ENCODE results near the gene TNS3. TPM values are rescaled to one million over a fixed set of nuclear protein-coding genes. Genes with fewer than 3 reads are reported as not detected.

The TNS3 gene
- total RNA-seq, 1 donor from 2014 or later: 92.9 TPM

DNA sequence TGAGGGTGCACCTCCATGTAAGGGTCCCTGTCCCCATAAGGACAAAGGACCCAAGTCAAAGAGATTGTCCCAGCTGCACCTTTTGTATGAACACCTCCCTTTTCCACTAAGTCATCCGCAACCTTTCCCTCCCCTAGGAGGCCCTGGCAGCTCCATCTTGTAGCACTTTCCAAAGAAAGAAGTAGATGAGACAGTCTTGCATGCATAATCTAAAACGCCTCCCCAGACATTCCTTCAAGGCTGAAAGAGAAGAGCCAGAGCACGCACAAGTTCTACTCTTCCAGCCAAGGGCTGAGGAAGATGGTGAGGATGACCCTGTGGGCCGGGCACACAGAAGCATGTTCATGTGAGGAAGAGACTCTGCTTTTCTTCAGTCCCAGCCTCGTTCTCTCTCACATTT lies 194.4 kb downstream of the TNS3 start:
- Mint-ChIP-seq H3K4me3 (ENCODE audit: unreplicated experiment) (no peak overlapping the region), H3K9me3 (ENCODE audit: unreplicated experiment) (peaks cover 3% of the 10 kb centered on the region), H3K27me3 (ENCODE audit: low read depth, unreplicated experiment) (no peaks in the 10 kb centered on the region), H3K36me3 (ENCODE audit: low read depth, unreplicated experiment) (peaks cover 33% of the 10 kb centered on the region), H3K4me1 (ENCODE audit: low read depth, unreplicated experiment) (peaks cover 24% of the 10 kb centered on the region), H3K27ac (ENCODE audit: unreplicated experiment) (no peak overlapping the region)
- FAIRE-seq (no peak), DNase-seq (ENCODE audit: low read depth) (no peak)
- no peak overlapping the region for H3K27ac ChIP-seq (ENCODE audit: low read depth, low read length)
- H3K4me2 ChIP-seq (ENCODE audit: low read length): no peak overlapping the region
- peaks cover 2% of the 10 kb centered on the region for H3K79me2 ChIP-seq (ENCODE audit: insufficient read depth, low read length)
- no peak overlapping the region for H3K9ac ChIP-seq (ENCODE audit: low read length)
- H3K4me3 ChIP-seq (ENCODE audit: insufficient read depth, low read depth, low read length): no peak overlapping the region
- H3K4me1 ChIP-seq (ENCODE audit: insufficient read depth, low read length): peaks cover under 1% of the 10 kb centered on the region
- no peak overlapping the region for H2AFZ ChIP-seq (ENCODE audit: low read depth, low read length)
- peaks cover 16% of the 10 kb centered on the region for H3K36me3 ChIP-seq (ENCODE audit: insufficient read depth, low read length)
- H3K9me3 ChIP-seq (ENCODE audit: insufficient read depth, low read depth, low read length): no peaks in the 10 kb centered on the region
- H3K27me3 ChIP-seq (ENCODE audit: insufficient read depth, low read length): no peaks in the 10 kb centered on the region
- peaks cover 98% of the 10 kb centered on the region for H4K20me1 ChIP-seq (ENCODE audit: insufficient read depth, low read length)
- TF ChIP-seq CTCF (IDR thresholded peaks at IDR 0.05; ENCODE audit: insufficient read depth, low read depth, low read length) (no peak), EZH2 (IDR thresholded peaks at IDR 0.05; ENCODE audit: insufficient read depth, low read length) (no peak)

- no peak overlapping the region for H2AFZ ChIP-seq (ENCODE audit: low read depth, low read length)
- no peak overlapping the region for H3K9ac ChIP-seq (ENCODE audit: low read length)
- FAIRE-seq: no peak
- H3K27me3 ChIP-seq (ENCODE audit: insufficient read depth, low read length): no peaks in the 10 kb centered on the region
- H3K9me3 ChIP-seq (ENCODE audit: insufficient read depth, low read depth, low read length): no peaks in the 10 kb centered on the region
- no peak overlapping the region for H3K27ac Mint-ChIP-seq (ENCODE audit: unreplicated experiment)
- H3K27ac ChIP-seq (ENCODE audit: low read depth, low read length): no peak overlapping the region
- DNase-seq (ENCODE audit: low read depth): no peak
- no peak overlapping the region for H3K4me2 ChIP-seq (ENCODE audit: low read length)
- H3K4me1 Mint-ChIP-seq (ENCODE audit: low read depth, unreplicated experiment): peaks cover 26% of the 10 kb centered on the region
- no peak for TF ChIP-seq CTCF (IDR thresholded peaks at IDR 0.05; ENCODE audit: insufficient read depth, low read depth, low read length)
- TF ChIP-seq EZH2 (IDR thresholded peaks at IDR 0.05; ENCODE audit: insufficient read depth, low read length): no peak
- H3K79me2 ChIP-seq (ENCODE audit: insufficient read depth, low read length): peaks cover 2% of the 10 kb centered on the region
- H3K9me3 Mint-ChIP-seq (ENCODE audit: unreplicated experiment): peaks cover 3% of the 10 kb centered on the region
- H3K27me3 Mint-ChIP-seq (ENCODE audit: low read depth, unreplicated experiment): no peaks in the 10 kb centered on the region
- no peak overlapping the region for H3K4me3 ChIP-seq (ENCODE audit: insufficient read depth, low read depth, low read length)
- peaks cover 13% of the 10 kb centered on the region for H3K36me3 ChIP-seq (ENCODE audit: insufficient read depth, low read length)
- no peak overlapping the region for H3K4me3 Mint-ChIP-seq (ENCODE audit: unreplicated experiment)
- peaks cover 2% of the 10 kb centered on the region for H3K4me1 ChIP-seq (ENCODE audit: insufficient read depth, low read length)
- H3K36me3 Mint-ChIP-seq (ENCODE audit: low read depth, unreplicated experiment): peaks cover 34% of the 10 kb centered on the region
- H4K20me1 ChIP-seq (ENCODE audit: insufficient read depth, low read length): peaks cover 98% of the 10 kb centered on the region
Observed at GRCh38 chr7:47386273-47386835, 195.6 kb downstream of the TNS3 start.

- peaks cover 2% of the 10 kb centered on the region for H3K79me2 ChIP-seq (ENCODE audit: insufficient read depth, low read length)
- H3K4me1 ChIP-seq (ENCODE audit: insufficient read depth, low read length): peaks cover 9% of the 10 kb centered on the region
- no peak overlapping the region for H3K27ac ChIP-seq (ENCODE audit: low read depth, low read length)
- no peaks in the 10 kb centered on the region for H3K27me3 ChIP-seq (ENCODE audit: insufficient read depth, low read length)
- peaks cover 33% of the 10 kb centered on the region for H3K4me1 Mint-ChIP-seq (ENCODE audit: low read depth, unreplicated experiment)
- H3K27ac Mint-ChIP-seq (ENCODE audit: unreplicated experiment): no peak overlapping the region
- no peaks in the 10 kb centered on the region for H3K9me3 ChIP-seq (ENCODE audit: insufficient read depth, low read depth, low read length)
- peaks cover 3% of the 10 kb centered on the region for H3K9me3 Mint-ChIP-seq (ENCODE audit: unreplicated experiment)
- no peak for DNase-seq (ENCODE audit: low read depth)
- peaks cover 30% of the 10 kb centered on the region for H3K36me3 Mint-ChIP-seq (ENCODE audit: low read depth, unreplicated experiment)
- no peak for TF ChIP-seq EZH2 (IDR thresholded peaks at IDR 0.05; ENCODE audit: insufficient read depth, low read length)
- no peak for TF ChIP-seq CTCF (IDR thresholded peaks at IDR 0.05; ENCODE audit: insufficient read depth, low read depth, low read length)
- H3K27me3 Mint-ChIP-seq (ENCODE audit: low read depth, unreplicated experiment): no peaks in the 10 kb centered on the region
- peaks cover 9% of the 10 kb centered on the region for H3K36me3 ChIP-seq (ENCODE audit: insufficient read depth, low read length)
- no peak overlapping the region for H3K9ac ChIP-seq (ENCODE audit: low read length)
- FAIRE-seq: no peak
- H3K4me3 Mint-ChIP-seq (ENCODE audit: unreplicated experiment): no peak overlapping the region
- no peak overlapping the region for H3K4me2 ChIP-seq (ENCODE audit: low read length)
- H4K20me1 ChIP-seq (ENCODE audit: insufficient read depth, low read length): peaks cover 98% of the 10 kb centered on the region
- H3K4me3 ChIP-seq (ENCODE audit: insufficient read depth, low read depth, low read length): no peak overlapping the region
- no peak overlapping the region for H2AFZ ChIP-seq (ENCODE audit: low read depth, low read length)
Observed at GRCh38 chr7:47385536-47386125, 196.3 kb downstream of the TNS3 start.
